Nephron (organoid): ENCODE measurements around the gene MPP1.

Experiments used
- H3K27ac Mint-ChIP-seq, 3 experiments: 2 replicates each; pipeline ENCODE4 v1.8.0; 2020; ENCODE audit warnings: mixed read lengths in 3 of 3, mild to moderate bottlenecking in 2 of 3, moderate library complexity in 1 of 3
- H3K27me3 Mint-ChIP-seq: 2 replicates; pipeline ENCODE4 v1.8.0; 2021; ENCODE audit warnings: low read depth, mild to moderate bottlenecking, moderate library complexity, mixed read lengths
- H3K36me3 Mint-ChIP-seq: 2 replicates; pipeline ENCODE4 v1.8.0; 2020; ENCODE audit warnings: low read depth, mixed read lengths
- H3K4me1 Mint-ChIP-seq: 2 replicates; pipeline ENCODE4 v1.8.0; 2020; ENCODE audit warnings: mixed read lengths
- H3K4me3 Mint-ChIP-seq, 3 experiments: 2 replicates each; pipeline ENCODE4 v1.8.0; 2020; ENCODE audit warnings: mild to moderate bottlenecking in 3 of 3, mixed read lengths in 3 of 3, moderate library complexity in 2 of 3
- H3K9me3 Mint-ChIP-seq: 2 replicates; pipeline ENCODE4 v1.8.0; 2020; ENCODE audit warnings: mixed read lengths
- TF ChIP-seq, protein P1 (sequence below), 3 experiments: fragments of 200-600 bp; sonication (generic); IDR thresholded peaks; one replicate each; pipeline ENCODE4 v1.5.0; 2021; ENCODE audit warnings: antibody characterized with exemption in 3 of 3; ENCODE audit not compliant: unreplicated experiment in 3 of 3

The MPP1 gene

DNA sequence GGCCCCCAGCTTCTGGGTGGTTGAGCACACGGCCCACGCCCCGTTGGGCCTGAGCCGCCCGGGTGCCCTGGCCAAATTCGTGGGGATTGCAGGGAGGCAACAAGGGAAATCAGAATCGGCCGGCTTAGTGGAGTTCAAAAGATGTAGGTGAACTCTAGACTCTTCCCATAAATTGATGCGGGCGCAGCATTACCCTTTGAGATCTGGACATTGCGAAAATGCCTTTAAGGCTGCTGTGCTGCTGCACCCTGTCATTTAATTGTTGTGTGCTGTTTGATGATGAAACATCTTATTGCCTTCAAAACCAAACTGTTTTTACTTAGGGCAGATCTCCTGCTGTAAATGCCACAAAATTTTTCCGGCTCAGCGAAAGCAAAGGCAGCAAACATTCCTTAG, 409 bp upstream of the MPP1 start:
- TF ChIP-seq, protein P1, sequence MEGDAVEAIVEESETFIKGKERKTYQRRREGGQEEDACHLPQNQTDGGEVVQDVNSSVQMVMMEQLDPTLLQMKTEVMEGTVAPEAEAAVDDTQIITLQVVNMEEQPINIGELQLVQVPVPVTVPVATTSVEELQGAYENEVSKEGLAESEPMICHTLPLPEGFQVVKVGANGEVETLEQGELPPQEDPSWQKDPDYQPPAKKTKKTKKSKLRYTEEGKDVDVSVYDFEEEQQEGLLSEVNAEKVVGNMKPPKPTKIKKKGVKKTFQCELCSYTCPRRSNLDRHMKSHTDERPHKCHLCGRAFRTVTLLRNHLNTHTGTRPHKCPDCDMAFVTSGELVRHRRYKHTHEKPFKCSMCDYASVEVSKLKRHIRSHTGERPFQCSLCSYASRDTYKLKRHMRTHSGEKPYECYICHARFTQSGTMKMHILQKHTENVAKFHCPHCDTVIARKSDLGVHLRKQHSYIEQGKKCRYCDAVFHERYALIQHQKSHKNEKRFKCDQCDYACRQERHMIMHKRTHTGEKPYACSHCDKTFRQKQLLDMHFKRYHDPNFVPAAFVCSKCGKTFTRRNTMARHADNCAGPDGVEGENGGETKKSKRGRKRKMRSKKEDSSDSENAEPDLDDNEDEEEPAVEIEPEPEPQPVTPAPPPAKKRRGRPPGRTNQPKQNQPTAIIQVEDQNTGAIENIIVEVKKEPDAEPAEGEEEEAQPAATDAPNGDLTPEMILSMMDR (IDR thresholded peaks at IDR 0.05; ENCODE audit: unreplicated experiment in 3 of 3) = no peak
- peaks cover 25% of the 10 kb centered on the region for H3K9me3 Mint-ChIP-seq
- peak overlapping the region in 2 of 3 experiments; percentile 32 to 45 for H3K27ac Mint-ChIP-seq
- H3K4me3 Mint-ChIP-seq = peak overlapping the region; percentile 87 to 90 (median 90)
- H3K36me3 Mint-ChIP-seq = no peaks in the 10 kb centered on the region
- H3K4me1 Mint-ChIP-seq = peaks cover 11% of the 10 kb centered on the region
- no peaks in the 10 kb centered on the region for H3K27me3 Mint-ChIP-seq

DNA sequence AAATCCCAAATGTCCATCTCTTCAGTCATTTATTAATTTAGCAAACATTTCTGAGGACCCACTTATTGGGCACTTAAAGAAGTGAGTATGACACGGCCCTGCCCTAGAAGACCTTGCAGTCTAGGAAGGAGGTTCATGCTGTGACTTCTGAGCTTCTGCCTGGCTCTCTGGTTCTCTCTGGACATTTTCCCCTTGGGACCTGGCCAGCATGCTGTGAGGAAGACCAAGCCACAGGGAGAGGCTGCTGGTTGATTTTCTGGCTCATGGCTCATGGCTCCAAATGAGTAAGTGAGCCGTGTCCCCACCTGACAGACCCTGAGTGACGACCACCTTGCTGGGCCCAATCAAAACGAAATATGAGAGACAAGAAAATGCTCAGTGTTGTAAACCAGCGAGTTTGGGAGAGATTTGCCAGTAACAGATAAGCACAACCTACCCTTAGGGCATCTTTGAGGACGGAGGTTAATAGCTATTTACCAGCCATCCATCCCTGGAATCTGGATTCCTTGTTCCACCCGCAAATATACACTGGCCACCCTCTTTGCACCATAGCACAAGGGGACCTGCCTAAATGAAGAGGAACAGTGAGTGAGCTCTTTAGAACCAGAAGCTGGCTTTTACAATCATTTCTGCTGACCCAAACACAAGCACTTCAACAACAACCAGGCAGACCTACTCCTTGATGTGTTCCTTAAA, 876 bp downstream of the MPP1 start:
- H3K36me3 Mint-ChIP-seq = no peaks in the 10 kb centered on the region
- H3K27ac Mint-ChIP-seq = peak overlapping the region in 1 of 3 experiments; percentile 22
- H3K4me1 Mint-ChIP-seq = peaks cover 21% of the 10 kb centered on the region
- H3K4me3 Mint-ChIP-seq = peak overlapping the region; percentile 81 to 90 (median 90)
- TF ChIP-seq, protein P1 (IDR thresholded peaks at IDR 0.05; ENCODE audit: unreplicated experiment in 3 of 3) = no peak
- peaks cover 25% of the 10 kb centered on the region for H3K9me3 Mint-ChIP-seq
- no peaks in the 10 kb centered on the region for H3K27me3 Mint-ChIP-seq

DNA sequence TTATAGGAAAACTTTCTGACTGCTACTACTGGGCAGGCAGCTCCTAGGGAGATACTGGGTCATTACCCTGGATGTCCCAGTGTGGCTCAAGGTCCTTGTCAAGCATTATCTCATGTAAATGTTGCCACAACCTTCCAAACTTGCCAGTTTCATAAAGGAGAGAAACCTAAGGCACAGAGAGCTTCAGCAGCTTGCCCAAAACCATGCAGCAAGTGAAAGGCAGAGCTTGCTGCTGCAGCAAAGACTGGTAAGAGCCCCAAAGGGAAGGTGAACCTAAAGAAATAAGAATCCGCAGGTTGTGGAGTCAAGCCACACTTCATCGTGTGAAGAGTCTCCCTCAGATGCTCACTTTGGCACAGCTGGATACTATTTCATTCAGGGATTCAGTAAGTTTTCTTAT, 2.3 kb downstream of the MPP1 start:
- H3K36me3 Mint-ChIP-seq = no peaks in the 10 kb centered on the region
- H3K4me3 Mint-ChIP-seq = no peak overlapping the region
- no peak overlapping the region for H3K27ac Mint-ChIP-seq
- peaks cover 30% of the 10 kb centered on the region for H3K4me1 Mint-ChIP-seq
- TF ChIP-seq, protein P1 (IDR thresholded peaks at IDR 0.05; ENCODE audit: unreplicated experiment in 3 of 3) = no peak
- H3K27me3 Mint-ChIP-seq = no peaks in the 10 kb centered on the region
- peaks cover 18% of the 10 kb centered on the region for H3K9me3 Mint-ChIP-seq

DNA sequence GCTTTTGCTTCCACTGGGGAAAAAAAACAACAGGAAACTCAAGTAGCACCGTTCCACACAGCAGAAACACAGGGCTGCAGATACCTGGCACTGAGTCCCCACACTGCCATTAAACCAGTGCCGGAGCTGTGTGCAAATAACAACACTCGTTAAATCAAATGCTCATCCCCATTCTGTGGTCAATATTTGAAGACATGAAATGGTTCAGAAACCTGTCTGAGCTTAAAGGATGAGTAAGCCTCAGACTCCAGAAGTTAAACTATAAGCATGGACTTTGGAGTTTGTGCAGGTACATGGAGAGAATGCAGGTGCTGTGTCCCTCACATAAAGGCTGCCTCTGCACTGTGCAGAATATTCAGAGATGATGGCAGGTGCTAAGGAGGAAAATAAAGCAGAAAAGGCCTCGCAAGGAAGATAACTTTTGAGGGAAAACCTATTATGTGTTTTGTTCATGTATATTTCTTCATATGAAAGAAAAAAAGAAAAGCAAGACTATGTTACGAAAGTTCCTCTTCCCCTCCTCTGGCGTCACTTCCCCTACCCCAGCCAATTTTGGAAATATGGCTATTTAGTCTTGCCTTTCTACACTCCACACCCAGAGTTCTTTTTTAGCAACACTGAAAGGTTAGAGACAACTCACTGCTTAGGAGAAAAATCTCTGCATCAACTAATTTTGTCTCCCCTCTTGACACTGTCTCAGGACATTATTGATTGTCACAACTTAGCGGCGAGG, 4.6 kb downstream of the MPP1 start:
- no peak overlapping the region for H3K4me3 Mint-ChIP-seq
- H3K27ac Mint-ChIP-seq = peak overlapping the region in 2 of 3 experiments; percentile 43 to 73
- H3K27me3 Mint-ChIP-seq = no peaks in the 10 kb centered on the region
- no peaks in the 10 kb centered on the region for H3K36me3 Mint-ChIP-seq
- peaks cover 26% of the 10 kb centered on the region for H3K4me1 Mint-ChIP-seq
- H3K9me3 Mint-ChIP-seq = peaks cover 2% of the 10 kb centered on the region
- TF ChIP-seq, protein P1 (IDR thresholded peaks at IDR 0.05; ENCODE audit: unreplicated experiment in 3 of 3) = no peak

DNA sequence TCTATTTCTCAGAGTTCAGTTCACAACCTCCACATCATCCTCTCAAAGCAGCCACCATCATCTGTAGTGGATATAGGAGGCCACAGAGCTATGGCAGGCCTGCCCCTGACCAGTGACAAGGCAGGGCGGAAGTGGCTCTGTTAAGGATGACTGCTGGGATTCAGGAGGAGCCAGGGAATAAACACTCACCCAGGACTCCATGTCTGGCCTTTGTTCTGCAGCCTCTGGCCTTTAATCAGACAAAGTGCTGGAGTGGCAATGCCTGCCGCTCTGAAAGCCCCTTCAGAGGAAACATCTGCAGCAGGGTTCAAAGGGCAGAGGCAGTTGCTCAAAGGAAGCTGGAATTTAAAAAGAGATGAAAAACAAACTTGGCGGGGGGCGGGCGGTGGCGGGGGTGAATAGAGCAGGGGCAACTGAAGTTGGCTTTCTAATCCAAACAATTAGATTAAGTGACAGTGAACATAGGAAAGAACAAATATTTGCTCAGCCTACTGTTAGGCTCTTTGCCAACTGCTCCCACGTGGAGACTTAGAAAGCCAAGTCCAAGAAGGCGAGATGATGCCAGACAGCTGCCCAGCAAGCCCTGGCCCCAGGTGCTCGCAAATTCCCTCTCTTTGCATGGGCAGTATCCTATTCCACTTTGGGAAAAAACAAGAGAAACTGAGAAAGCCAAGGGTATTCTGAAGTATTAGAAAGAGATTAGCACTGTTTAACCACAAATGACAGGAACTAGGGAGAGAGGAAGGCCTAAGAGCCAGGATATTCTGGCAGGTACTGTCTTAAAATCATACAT, 5.5 kb downstream of the MPP1 start:
- Mint-ChIP-seq H3K36me3 (no peaks in the 10 kb centered on the region), H3K9me3 (peaks cover 2% of the 10 kb centered on the region), H3K27me3 (no peaks in the 10 kb centered on the region), H3K4me1 (peaks cover 26% of the 10 kb centered on the region), H3K27ac (peak overlapping the region; percentile 9 to 73 (median 43)), H3K4me3 (no peak overlapping the region)
- TF ChIP-seq, protein P1 (IDR thresholded peaks at IDR 0.05; ENCODE audit: unreplicated experiment in 3 of 3) = no peak
